GM12878 (cell line): ENCODE measurements around the gene PHETA2. TPM values are rescaled to one million over a fixed set of nuclear protein-coding genes. Genes with fewer than 3 reads are reported as not detected.

Experiments
- ATAC-seq: fragments of 200-7000 bp; cut with Tn5 transposase; 3 replicates; pipeline ENCODE4 v1.9.1; 2020; ENCODE audit warnings: mild to moderate bottlenecking, moderate library complexity
- BruUV-seq: library from RNA; stranded (reverse); fragments of 400-500 nt; replicated peaks from 2 replicates; lab custom pipeline; 2021; lab: Mats Ljungman, UMichigan
- CTCF ChIA-PET: fragments of 300-600 bp; sonication (Branson Sonifier 250); formaldehyde crosslinking; extraction: SDS; loops from one replicate; lab custom pipeline; 2021; ENCODE audit warnings: inconsistent platforms; lab: Yijun Ruan, JAX
- POLR2A ChIA-PET: fragments of 350-600 bp; formaldehyde crosslinking; extraction: SDS; loops from one replicate; lab custom pipeline; 2021; ENCODE audit warnings: inconsistent platforms; lab: Charles Lee
- RAD21 ChIA-PET: fragments of 300-600 bp; sonication (Branson Sonifier 250); formaldehyde crosslinking; loops from one replicate; lab custom pipeline; 2023; ENCODE audit warnings: antibody characterized with exemption; ENCODE audit not compliant: unreplicated experiment; lab: Charles Lee
- SMC1A ChIA-PET: fragments of 300-600 bp; sonication (Branson Sonifier 250); formaldehyde crosslinking; loops from one replicate; lab custom pipeline; 2023; ENCODE audit not compliant: unreplicated experiment, uncharacterized antibody; lab: Charles Lee
- DNase-seq: peaks from one replicate; pipeline ENCODE4 v3.0.0-alpha.2; 2011; ENCODE audit warnings: low read depth, low spot score
- FAIRE-seq: peaks from 3 replicates; lab custom pipeline; 2011; peaks lifted over from hg19 to GRCh38; lab: Jason Lieb, UNC
- H2AFZ ChIP-seq: 2 replicates; pipeline ENCODE4 v1.6.0; 2011; ENCODE audit warnings: low read depth, low read length, control low read depth; ENCODE audit not compliant: control insufficient read depth
- H3K27ac ChIP-seq: 2 replicates; pipeline ENCODE4 v1.5.1; 2011; ENCODE audit warnings: control low read depth; ENCODE audit not compliant: control insufficient read depth, insufficient read depth
- H3K27me3 ChIP-seq, 2 experiments: replicated peaks in 1 of 2; 2 replicates each; pipeline versions ENCODE4 v1.6.0 to v1.6.1; 2011; ENCODE audit warnings: low read length in 1 of 2; ENCODE audit not compliant: control insufficient read depth in 2 of 2, insufficient read depth in 2 of 2
- H3K36me3 ChIP-seq, 2 experiments: 2 replicates each; pipeline ENCODE4 v1.5.1; 2011; ENCODE audit warnings: low read length in 1 of 2; ENCODE audit not compliant: control insufficient read depth in 2 of 2, insufficient read depth in 2 of 2
- H3K4me1 ChIP-seq: 2 replicates; pipeline ENCODE4 v1.6.1; 2011; ENCODE audit warnings: mild to moderate bottlenecking, low read length, moderate library complexity, mixed read lengths; ENCODE audit not compliant: control insufficient read depth, insufficient read depth
- H3K4me2 ChIP-seq: 2 replicates; pipeline ENCODE4 v1.6.0; 2011; ENCODE audit warnings: control low read depth; ENCODE audit not compliant: control insufficient read depth, insufficient read depth
- H3K4me3 ChIP-seq: fragments of 200-600 bp; sonication (generic); 2 replicates; pipeline ENCODE4 v1.5.1; 2016
- H3K79me2 ChIP-seq: 2 replicates; pipeline ENCODE4 v1.6.0; 2011; ENCODE audit warnings: low read length; ENCODE audit not compliant: control insufficient read depth, insufficient read depth
- H3K9ac ChIP-seq: 2 replicates; pipeline ENCODE4 v1.8.0; 2011; ENCODE audit warnings: low read length, control low read depth, mixed read lengths; ENCODE audit not compliant: control insufficient read depth, insufficient read depth
- H3K9me3 ChIP-seq: replicated peaks from 3 replicates; pipeline ENCODE4 v1.5.1; 2011; ENCODE audit warnings: mild to moderate bottlenecking, low read length; ENCODE audit not compliant: control insufficient read depth, insufficient read depth
- H4K20me1 ChIP-seq: 2 replicates; pipeline ENCODE4 v1.6.0; 2011; ENCODE audit not compliant: control insufficient read depth, insufficient read depth
- CHD1 ChIP-seq: IDR thresholded peaks from 2 replicates; pipeline ENCODE4 v1.6.1; 2012; ENCODE audit warnings: low read depth, low read length, improper control_type of control experiment
- KAT2A ChIP-seq: conservative IDR thresholded peaks from 2 replicates; pipeline ENCODE4 v1.6.1; 2011; ENCODE audit warnings: low read depth, low read length; ENCODE audit not compliant: control insufficient read depth
- MEF2A ChIP-seq: IDR thresholded peaks from 2 replicates; pipeline ENCODE4 v1.6.1; 2011; ENCODE audit warnings: low read depth, mild to moderate bottlenecking, low read length, moderate library complexity; ENCODE audit not compliant: insufficient read depth
- NFYB ChIP-seq: IDR thresholded peaks from 2 replicates; pipeline ENCODE4 v1.6.1; 2011; ENCODE audit warnings: low read depth, mild to moderate bottlenecking, low read length, improper control_type of control experiment, moderate library complexity; ENCODE audit not compliant: insufficient read depth
- REST ChIP-seq: IDR thresholded peaks from 2 replicates; pipeline ENCODE4 v1.6.1; 2012; ENCODE audit warnings: mild to moderate bottlenecking, low read depth, low read length
- SMAD5 ChIP-seq: IDR thresholded peaks from 2 replicates; pipeline ENCODE4 v1.6.1; 2016; ENCODE audit warnings: antibody characterized with exemption, low read depth
- SREBF1 ChIP-seq: IDR thresholded peaks from 2 replicates; pipeline ENCODE4 v1.6.1; 2012; ENCODE audit warnings: mild to moderate bottlenecking, low read length
- TAF1 ChIP-seq: IDR thresholded peaks from 2 replicates; pipeline ENCODE4 v1.6.1; 2011; ENCODE audit warnings: mild to moderate bottlenecking, low read depth, low read length, borderline replicate concordance
- WGBS: methylation state at CpG from one replicate; pipeline ENCODE4 v1.1.6; 2016; ENCODE audit warnings: low lambda C conversion rate; ENCODE audit not compliant: insufficient replicate concordance, insufficient coverage; ENCODE audit errors: missing lambda C conversion rate; 5-methylcytosine and 5-hydroxymethylcytosine counted together
- in situ Hi-C: fragments of 300-500 bp; cut with MboI; formaldehyde crosslinking; loops from 9 replicates; pipeline ENCODE4 v1.14.3; 2018; ENCODE audit warnings: mixed read lengths
- intact Hi-C: fragments of 100-400 bp; cut with micrococcal nuclease; formaldehyde crosslinking; loops from one replicate; pipeline ENCODE4 v1.14.2; 2022; ENCODE audit not compliant: unreplicated experiment
- polyA plus RNA-seq, 11 experiments: library from polyadenylated mRNA; depleted of rRNA in 4 of 11; unstranded in 6 of 11; stranded (reverse) in 5 of 11; fragments of >200 nt; fragmentation: Nextera tagmentation in 4 of 11; fragmentation: Illumina TruSeq in 1 of 11; extraction: Ambion mirVana in 4 of 11; extraction: Trizol in 1 of 11; gene quantifications; 1 replicate in 1 of 11; 2 replicates in 10 of 11; pipeline versions ENCODE4 v1.2.1 to v1.2.3, GENCODE V29; 2011 to 2016; ENCODE audit warnings: inconsistent platforms in 2 of 11, missing spikeins in 2 of 11, low read depth in 1 of 11
- total RNA-seq, 4 experiments: library from RNA; depleted of rRNA in 3 of 4; stranded (reverse); fragments of >200 nt in 3 of 4; fragmentation: Illumina TruSeq in 1 of 4; extraction: Trizol in 1 of 4; gene quantifications; 2 replicates each; pipeline versions ENCODE4 v1.2.1 to v1.2.3, GENCODE V29; 2013 to 2021

PHETA2 gene
- total and polyA plus RNA-seq, 10 of the 15 experiments (the other 5 are each of a cell fraction or from before 2014, with no cell fraction given), result 0.03 to 3.2 (median 1.7) TPM

GRCh38 chr22:42056757-42057511, 17.1 kb upstream of the PHETA2 start (continued):
- TF ChIP-seq REST, result no peak
- TF ChIP-seq TAF1, result no peak

- Histone ChIP-seq H2AFZ (no peak overlapping the region), H3K9ac (no peak overlapping the region), H3K4me3 (no peak overlapping the region), H3K79me2 (no peaks in the 10 kb centered on the region), H3K4me1 (no peaks in the 10 kb centered on the region), H3K27me3 (no peaks in the 10 kb centered on the region), H3K9me3 (peaks cover 11% of the 10 kb centered on the region; the same call in 2 of the 3 replicates), H4K20me1 (no peaks in the 10 kb centered on the region), H3K4me2 (no peak overlapping the region), H3K36me3 (peaks cover 7 to 21% of the 10 kb centered on the region in 2 experiments), H3K27ac (no peak overlapping the region)
- ChIA-PET CTCF (no interaction called here), RAD21 (no interaction called here), POLR2A (interaction anchor here (0.6 kb wide), 1 partner anchor 189 kb away, joined by 3 read pairs; no protein-coding TSS in a partner anchor), SMC1A (interaction anchor here (0.8 kb wide), 1 partner anchor 31 kb away, joined by 3 read pairs; no protein-coding TSS in a partner anchor)
- no TSS peak for BruUV-seq
- no peak for FAIRE-seq
- in situ Hi-C loops, result no loop called here
- DNase-seq, result no peak
- TF ChIP-seq SMAD5 (no peak), KAT2A (no peak), SREBF1 (no peak), NFYB (no peak), MEF2A (no peak), CHD1 (no peak)
- intact Hi-C loops, result no loop called here
- 98% methylated on average over 5 of the region's 5 CpGs for WGBS
- no peak for ATAC-seq
These were observed 13.6 kb upstream of the PHETA2 start for GRCh38 chr22:42060489-42060888.
